CD4-positive, alpha-beta T cell (primary cell): ENCODE results near the gene MAN1A2. TPM values are rescaled to one million over a fixed set of nuclear protein-coding genes. Genes with fewer than 3 reads are reported as not detected.

Source experiments
- ATAC-seq: fragments of 200-7000 bp; cut with Tn5 transposase; one replicate; pipeline ENCODE4 v1.10.0; 2022; ENCODE audit warnings: mild to moderate bottlenecking; ENCODE audit not compliant: poor library complexity
- CTCF ChIA-PET: fragments of 350-600 bp; sonication (Branson Sonifier 250); formaldehyde crosslinking; loops from one replicate; lab custom pipeline; 2021; ENCODE audit warnings: antibody characterized with exemption, inconsistent platforms; lab: Charles Lee
- POLR2A ChIA-PET: fragments of 350-600 bp; sonication (Branson Sonifier 250); formaldehyde crosslinking; loops from one replicate; lab custom pipeline; 2021; ENCODE audit warnings: antibody characterized with exemption, inconsistent platforms; lab: Charles Lee
- DNase-seq, 14 experiments: peaks; one replicate each; pipeline ENCODE4 v3.0.0-alpha.2; 2013 to 2020; ENCODE audit warnings: mixed read lengths in 2 of 14
- H3K27ac ChIP-seq, 2 donors: one replicate each; pipeline versions ENCODE4 v1.5.1 to v1.7.0; 2013; ENCODE audit warnings: low read length in 2 of 2, low read depth in 1 of 2, mild to moderate bottlenecking in 1 of 2
- H3K27me3 ChIP-seq, 2 experiments: 1 replicate in 1 of 2; 2 replicates in 1 of 2; pipeline versions ENCODE4 v1.6.1 to v1.7.0; 2013; ENCODE audit warnings: low read length in 2 of 2, control low read depth in 1 of 2, mild to moderate bottlenecking in 1 of 2, moderate library complexity in 1 of 2; ENCODE audit not compliant: insufficient read depth in 2 of 2, control insufficient read depth in 1 of 2
- H3K36me3 ChIP-seq: one replicate; pipeline ENCODE4 v1.6.1; 2013; ENCODE audit warnings: low read length, control low read depth; ENCODE audit not compliant: insufficient read depth
- H3K4me1 ChIP-seq: one replicate; pipeline ENCODE4 v1.6.1; 2013; ENCODE audit warnings: low read length, control low read depth; ENCODE audit not compliant: insufficient read depth
- H3K4me3 ChIP-seq: one replicate; pipeline ENCODE4 v1.5.1; 2013; ENCODE audit warnings: mild to moderate bottlenecking, low read length, moderate library complexity
- H3K9me3 ChIP-seq, 2 experiments: 1 replicate in 1 of 2; 2 replicates in 1 of 2; pipeline versions ENCODE4 v1.6.1 to v1.7.0; 2013; ENCODE audit warnings: low read length in 2 of 2, mild to moderate bottlenecking in 2 of 2, control low read depth in 1 of 2, moderate library complexity in 1 of 2; ENCODE audit not compliant: control insufficient read depth in 1 of 2, insufficient read depth in 1 of 2
- H3K27ac Mint-ChIP-seq: one replicate; pipeline ENCODE4 v1.8.0; 2020; ENCODE audit warnings: mixed read lengths
- H3K27me3 Mint-ChIP-seq: one replicate; pipeline ENCODE4 v1.8.0; 2021; ENCODE audit warnings: mixed read lengths
- H3K36me3 Mint-ChIP-seq: one replicate; pipeline ENCODE4 v1.8.0; 2021; ENCODE audit warnings: low read depth, mixed read lengths
- H3K4me1 Mint-ChIP-seq: one replicate; pipeline ENCODE4 v1.8.0; 2021; ENCODE audit warnings: low read depth, mixed read lengths
- H3K4me3 Mint-ChIP-seq: one replicate; pipeline ENCODE4 v1.8.0; 2020; ENCODE audit warnings: mild to moderate bottlenecking, mixed read lengths
- H3K9me3 Mint-ChIP-seq: one replicate; pipeline ENCODE4 v1.8.0; 2020; ENCODE audit warnings: mixed read lengths
- CTCF ChIP-seq: fragments of 200-600 bp; IDR thresholded peaks from one replicate; pipeline ENCODE4 v1.8.0; 2022; ENCODE audit warnings: antibody characterized with exemption, mild to moderate bottlenecking
- intact Hi-C, 2 experiments: fragments of 100-400 bp; cut with DNase I in 1 of 2; cut with micrococcal nuclease in 1 of 2; formaldehyde crosslinking; loops; one replicate each; pipeline versions ENCODE4 v1.15.1 to v1.9.0; 2023 to 2025; cut with DNase I, micrococcal nuclease
- total RNA-seq, 174 experiments: library from RNA in 2 of 174; stranded (reverse) in 2 of 174; gene quantifications; one replicate each; pipeline ENCODE4 v1.2.3 and lab custom pipeline; 2021 to 2026

MAN1A2 gene
- total RNA-seq, 2 experiments from 2014 or later: 45.6 to 49.7 TPM

- H3K27me3 ChIP-seq: no peaks in the 10 kb centered on the region
- Mint-ChIP-seq H3K27me3 (no peaks in the 10 kb centered on the region), H3K4me1 (no peaks in the 10 kb centered on the region), H3K27ac (no peak overlapping the region), H3K4me3 (no peak overlapping the region), H3K9me3 (no peaks in the 10 kb centered on the region), H3K36me3 (no peaks in the 10 kb centered on the region)
- H3K9me3 ChIP-seq: no peaks in the 10 kb centered on the region
- no peaks in the 10 kb centered on the region for H3K4me1 ChIP-seq
- no peak overlapping the region for H3K27ac ChIP-seq
- no peaks in the 10 kb centered on the region for H3K36me3 ChIP-seq
- TF ChIP-seq CTCF: no peak
- H3K4me3 ChIP-seq: no peak overlapping the region
- ATAC-seq (no peak), DNase-seq (no peak)
- intact Hi-C loops: no loop called here
- ChIA-PET POLR2A (no interaction called here), CTCF (interaction anchor here (1.8 kb wide), 1 partner anchor 11 kb away, joined by 5 read pairs; no protein-coding TSS in a partner anchor)
Observed at GRCh38 chr1:117546467-117546866, 179.2 kb downstream of the MAN1A2 start.

GRCh38 chr1:117553471-117553870 lies 186.2 kb downstream of the MAN1A2 start:
- Mint-ChIP-seq H3K36me3 (no peaks in the 10 kb centered on the region), H3K27ac (no peak overlapping the region), H3K4me3 (no peak overlapping the region), H3K27me3 (no peaks in the 10 kb centered on the region), H3K9me3 (no peaks in the 10 kb centered on the region), H3K4me1 (no peaks in the 10 kb centered on the region)
- intact Hi-C loops: no loop called here
- no peak overlapping the region for H3K4me3 ChIP-seq
- no peak for TF ChIP-seq CTCF
- POLR2A ChIA-PET: no interaction called here
- no peak for ATAC-seq
- no peak for DNase-seq
- no peaks in the 10 kb centered on the region for H3K4me1 ChIP-seq
- CTCF ChIA-PET: no interaction called here
- no peaks in the 10 kb centered on the region for H3K27me3 ChIP-seq
- H3K36me3 ChIP-seq: no peaks in the 10 kb centered on the region
- H3K9me3 ChIP-seq: peaks cover 0 to 1% of the 10 kb centered on the region in 2 experiments
- H3K27ac ChIP-seq: no peak overlapping the region

GRCh38 chr1:117555806-117556205 lies 188.6 kb downstream of the MAN1A2 start:
- H3K27ac ChIP-seq: no peak overlapping the region
- DNase-seq: no peak
- ATAC-seq: no peak
- Mint-ChIP-seq H3K36me3 (no peaks in the 10 kb centered on the region), H3K4me3 (no peak overlapping the region), H3K4me1 (no peaks in the 10 kb centered on the region), H3K27ac (no peak overlapping the region), H3K27me3 (no peaks in the 10 kb centered on the region), H3K9me3 (peaks cover 6% of the 10 kb centered on the region)
- no peaks in the 10 kb centered on the region for H3K27me3 ChIP-seq
- no peak for TF ChIP-seq CTCF
- no peak overlapping the region for H3K4me3 ChIP-seq
- intact Hi-C loops: no loop called here
- no peaks in the 10 kb centered on the region for H3K36me3 ChIP-seq
- POLR2A ChIA-PET: no interaction called here
- no peaks in the 10 kb centered on the region for H3K4me1 ChIP-seq
- CTCF ChIA-PET: no interaction called here
- H3K9me3 ChIP-seq: peaks cover 0 to 8% of the 10 kb centered on the region in 2 experiments
